Activated naive CD8-positive, alpha-beta T cell treated with anti-CD3 and anti-CD28 coated beads for 36 hours (primary cell): ENCODE data around the gene NKX2-4. TPM values are rescaled to one million over a fixed set of nuclear protein-coding genes. Genes with fewer than 3 reads are reported as not detected.
"Not testable (repeated sequence)": the region's sequence is repeated elsewhere in the genome, so short reads cannot be mapped to it uniquely, and the experiment has no call there.

Source experiments
- DNase-seq: peaks from one replicate; pipeline ENCODE4 v3.0.0; 2021
- H3K27ac Mint-ChIP-seq: one replicate; pipeline ENCODE4 v1.8.0; 2022; ENCODE audit warnings: mild to moderate bottlenecking, moderate library complexity, mixed read lengths
- H3K27me3 Mint-ChIP-seq: one replicate; pipeline ENCODE4 v1.8.0; 2022; ENCODE audit warnings: mild to moderate bottlenecking, mixed read lengths
- H3K36me3 Mint-ChIP-seq: one replicate; pipeline ENCODE4 v1.8.0; 2021; ENCODE audit warnings: mild to moderate bottlenecking, mixed read lengths
- H3K4me1 Mint-ChIP-seq: one replicate; pipeline ENCODE4 v1.8.0; 2021; ENCODE audit warnings: mixed read lengths
- H3K4me3 Mint-ChIP-seq: one replicate; pipeline ENCODE4 v1.8.0; 2022; ENCODE audit warnings: mild to moderate bottlenecking, moderate library complexity, mixed read lengths
- H3K9me3 Mint-ChIP-seq: one replicate; pipeline ENCODE4 v1.8.0; 2022; ENCODE audit warnings: mixed read lengths
- total RNA-seq, 2 experiments: library from RNA; stranded (reverse); gene quantifications; one replicate each; pipeline ENCODE4 v1.2.3, GENCODE V29; 2021

The NKX2-4 gene
- total RNA-seq, 2 experiments from 2014 or later: not detected

DNA sequence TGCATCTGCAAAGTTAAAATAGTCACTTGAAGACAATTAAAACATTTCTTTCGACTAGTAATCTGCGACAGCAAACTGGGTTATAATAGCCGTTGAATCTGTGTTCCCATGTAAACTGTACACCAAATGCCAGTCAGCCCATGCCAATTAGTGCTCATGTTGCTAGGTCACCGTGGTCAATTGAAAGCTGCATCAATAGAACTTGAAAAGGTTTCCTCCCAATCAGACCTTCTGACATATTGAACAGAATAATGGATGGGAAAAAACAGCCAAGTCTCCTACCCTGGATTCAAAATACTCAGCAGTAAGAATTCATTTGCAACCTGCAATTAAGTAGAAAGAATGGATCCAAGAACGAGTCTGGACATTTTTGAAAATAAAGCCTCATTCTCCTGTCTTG lies 11.2 kb downstream of the NKX2-4 start:
- Mint-ChIP-seq H3K4me1 (no peaks in the 10 kb centered on the region), H3K9me3 (no peaks in the 10 kb centered on the region), H3K36me3 (peaks cover 26% of the 10 kb centered on the region), H3K27me3 (peaks cover 4% of the 10 kb centered on the region), H3K27ac (no peak overlapping the region), H3K4me3 (no peak overlapping the region)
- no peak for DNase-seq

DNA sequence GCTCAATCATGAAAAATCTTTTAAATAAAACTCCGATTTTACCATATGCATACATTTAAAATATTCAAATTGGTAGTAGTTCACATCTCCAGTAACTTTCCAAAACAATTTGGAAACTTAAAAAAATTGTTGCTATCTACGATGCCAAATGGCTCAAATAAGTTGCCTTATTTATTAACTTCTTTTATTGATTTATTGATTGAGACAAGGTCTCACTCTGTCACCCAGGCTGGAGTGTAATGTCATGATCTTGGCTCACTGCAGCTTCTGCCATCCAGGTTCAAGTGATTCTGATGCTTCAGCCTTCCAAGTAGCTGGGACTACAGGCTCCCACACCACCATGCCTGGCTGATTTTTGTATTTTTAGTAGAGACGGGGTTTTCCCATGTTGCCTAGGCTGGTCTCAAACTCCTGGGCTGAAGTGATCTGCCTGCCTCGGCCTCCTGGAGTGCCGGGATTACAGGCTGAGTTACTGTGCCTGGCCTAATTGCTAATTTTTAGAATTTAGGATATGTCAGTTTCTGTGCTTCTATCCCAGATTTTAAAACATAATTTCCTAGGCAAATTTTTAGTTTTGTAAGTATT lies 12.9 kb downstream of the NKX2-4 start:
- Mint-ChIP-seq H3K27ac (no peak overlapping the region), H3K4me3 (no peak overlapping the region), H3K27me3 (no peaks in the 10 kb centered on the region), H3K4me1 (no peaks in the 10 kb centered on the region), H3K9me3 (no peaks in the 10 kb centered on the region), H3K36me3 (peaks cover 18% of the 10 kb centered on the region)
- no peak for DNase-seq

DNA sequence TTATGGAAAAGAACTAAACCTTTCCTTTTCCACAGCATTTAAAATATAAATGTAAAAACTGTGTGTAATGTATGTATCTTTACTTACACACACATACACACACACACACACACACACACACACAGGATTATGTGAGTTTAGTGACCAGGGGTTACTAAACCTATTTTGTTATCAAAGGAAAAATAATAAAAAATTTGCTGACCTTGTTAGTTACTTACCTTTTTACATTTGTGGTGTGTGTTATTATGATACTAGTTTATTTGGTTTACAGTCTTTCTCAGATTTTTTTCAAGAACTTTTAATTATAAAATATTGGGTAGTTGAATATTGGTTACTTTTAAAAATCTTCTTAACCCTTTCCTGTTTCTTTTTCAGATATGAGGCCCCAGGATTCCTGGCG lies 15.7 kb downstream of the NKX2-4 start:
- H3K9me3 Mint-ChIP-seq: no peaks in the 10 kb centered on the region
- no peak for DNase-seq
- no peaks in the 10 kb centered on the region for H3K27me3 Mint-ChIP-seq
- peaks cover 5% of the 10 kb centered on the region for H3K4me1 Mint-ChIP-seq
- H3K4me3 Mint-ChIP-seq: no peak overlapping the region
- peaks cover 19% of the 10 kb centered on the region for H3K36me3 Mint-ChIP-seq
- no peak overlapping the region for H3K27ac Mint-ChIP-seq

- H3K4me1 Mint-ChIP-seq: peaks cover 5% of the 10 kb centered on the region
- peaks cover 21% of the 10 kb centered on the region for H3K36me3 Mint-ChIP-seq
- no peak overlapping the region for H3K4me3 Mint-ChIP-seq
- H3K27ac Mint-ChIP-seq: no peak overlapping the region
- H3K27me3 Mint-ChIP-seq: no peaks in the 10 kb centered on the region
- H3K9me3 Mint-ChIP-seq: no peaks in the 10 kb centered on the region
- DNase-seq: no peak
Observed at GRCh38 chr20:21380711-21381110, 16.6 kb downstream of the NKX2-4 start.

- peaks cover 6% of the 10 kb centered on the region for H3K4me1 Mint-ChIP-seq
- no peaks in the 10 kb centered on the region for H3K9me3 Mint-ChIP-seq
- H3K4me3 Mint-ChIP-seq: no peak overlapping the region
- H3K27me3 Mint-ChIP-seq: no peaks in the 10 kb centered on the region
- no peak overlapping the region for H3K27ac Mint-ChIP-seq
- no peak for DNase-seq
- H3K36me3 Mint-ChIP-seq: peaks cover 19% of the 10 kb centered on the region
Observed at GRCh38 chr20:21378259-21378658, 19.1 kb downstream of the NKX2-4 start.

- H3K4me1 Mint-ChIP-seq: peaks cover 6% of the 10 kb centered on the region
- H3K27ac Mint-ChIP-seq: no peak overlapping the region
- H3K9me3 Mint-ChIP-seq: no peaks in the 10 kb centered on the region
- H3K27me3 Mint-ChIP-seq: no peaks in the 10 kb centered on the region
- peaks cover 21% of the 10 kb centered on the region for H3K36me3 Mint-ChIP-seq
- no peak for DNase-seq
- H3K4me3 Mint-ChIP-seq: no peak overlapping the region
Observed at GRCh38 chr20:21377701-21378100, 19.6 kb downstream of the NKX2-4 start.

GRCh38 chr20:21376626-21377025 lies 20.7 kb downstream of the NKX2-4 start:
- Mint-ChIP-seq H3K9me3 (no peaks in the 10 kb centered on the region), H3K27me3 (no peaks in the 10 kb centered on the region), H3K4me3 (no peak overlapping the region), H3K36me3 (peaks cover 24% of the 10 kb centered on the region), H3K4me1 (peaks cover 6% of the 10 kb centered on the region), H3K27ac (no peak overlapping the region)
- no peak for DNase-seq

GRCh38 chr20:21373436-21373835 lies 23.9 kb downstream of the NKX2-4 start:
- H3K4me3 Mint-ChIP-seq: no peak overlapping the region
- DNase-seq: no peak
- no peaks in the 10 kb centered on the region for H3K27me3 Mint-ChIP-seq
- H3K36me3 Mint-ChIP-seq: peaks cover 34% of the 10 kb centered on the region
- no peak overlapping the region for H3K27ac Mint-ChIP-seq
- no peaks in the 10 kb centered on the region for H3K9me3 Mint-ChIP-seq
- H3K4me1 Mint-ChIP-seq: peaks cover 7% of the 10 kb centered on the region

DNA sequence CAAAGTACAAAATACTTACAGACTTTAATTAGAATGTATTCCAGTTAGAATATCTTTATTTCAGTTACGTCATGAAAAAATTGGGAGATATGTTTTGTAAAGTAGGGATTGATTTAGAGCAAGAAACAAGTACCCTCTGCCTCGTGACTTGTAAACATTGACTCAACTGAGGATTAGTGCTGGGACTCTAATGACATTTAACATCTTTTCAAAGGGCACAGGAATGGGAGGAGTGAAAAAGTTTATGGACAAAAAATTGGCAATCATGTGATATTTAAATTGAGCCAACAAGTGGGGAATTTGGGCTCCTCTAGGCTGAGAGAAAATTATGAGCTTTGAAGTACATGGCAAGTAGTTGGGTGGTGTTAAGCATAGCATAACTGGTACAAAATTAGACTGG lies 25.3 kb downstream of the NKX2-4 start:
- Mint-ChIP-seq H3K4me3 (no peak overlapping the region), H3K36me3 (peaks cover 27% of the 10 kb centered on the region), H3K4me1 (peaks cover 3% of the 10 kb centered on the region), H3K27ac (no peak overlapping the region), H3K27me3 (no peaks in the 10 kb centered on the region), H3K9me3 (no peaks in the 10 kb centered on the region)
- DNase-seq: no peak

DNA sequence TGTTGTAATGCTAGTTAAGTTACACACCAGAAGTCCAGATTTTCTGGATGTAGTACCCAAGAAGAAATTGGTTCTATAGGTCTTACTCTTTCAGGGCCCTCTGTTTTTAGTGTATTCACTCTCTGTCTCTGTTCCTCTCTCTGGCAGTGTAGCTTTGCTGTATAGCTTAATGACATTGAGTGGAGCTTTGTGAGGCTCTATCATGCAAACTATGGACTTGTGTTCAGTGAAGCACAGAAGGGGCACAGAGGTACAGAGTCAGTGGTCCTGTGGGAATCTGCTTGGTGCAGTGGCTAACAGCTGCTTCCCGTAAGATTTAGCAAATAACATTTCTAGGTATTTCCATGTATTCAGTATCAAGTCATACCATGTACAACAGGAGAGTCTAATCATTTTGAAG lies 26.1 kb downstream of the NKX2-4 start:
- H3K36me3 Mint-ChIP-seq: peaks cover 27% of the 10 kb centered on the region
- H3K27ac Mint-ChIP-seq: no peak overlapping the region
- no peak for DNase-seq
- no peaks in the 10 kb centered on the region for H3K9me3 Mint-ChIP-seq
- no peak overlapping the region for H3K4me3 Mint-ChIP-seq
- H3K4me1 Mint-ChIP-seq: peaks cover 3% of the 10 kb centered on the region
- H3K27me3 Mint-ChIP-seq: no peaks in the 10 kb centered on the region

GRCh38 chr20:21368791-21369190 lies 28.5 kb downstream of the NKX2-4 start:
- H3K4me3 Mint-ChIP-seq: no peak overlapping the region
- no peaks in the 10 kb centered on the region for H3K9me3 Mint-ChIP-seq
- H3K27me3 Mint-ChIP-seq: no peaks in the 10 kb centered on the region
- H3K36me3 Mint-ChIP-seq: peaks cover 27% of the 10 kb centered on the region
- DNase-seq: no peak
- peaks cover 3% of the 10 kb centered on the region for H3K4me1 Mint-ChIP-seq
- H3K27ac Mint-ChIP-seq: no peak overlapping the region

GRCh38 chr20:21366273-21366672 lies 31.1 kb downstream of the NKX2-4 start:
- DNase-seq, H3K4me3 Mint-ChIP-seq, H3K4me1 Mint-ChIP-seq, H3K9me3 Mint-ChIP-seq, H3K27ac Mint-ChIP-seq, H3K27me3 Mint-ChIP-seq: not testable (repeated sequence)
- H3K36me3 Mint-ChIP-seq: peaks cover 30% of the 10 kb centered on the region

DNA sequence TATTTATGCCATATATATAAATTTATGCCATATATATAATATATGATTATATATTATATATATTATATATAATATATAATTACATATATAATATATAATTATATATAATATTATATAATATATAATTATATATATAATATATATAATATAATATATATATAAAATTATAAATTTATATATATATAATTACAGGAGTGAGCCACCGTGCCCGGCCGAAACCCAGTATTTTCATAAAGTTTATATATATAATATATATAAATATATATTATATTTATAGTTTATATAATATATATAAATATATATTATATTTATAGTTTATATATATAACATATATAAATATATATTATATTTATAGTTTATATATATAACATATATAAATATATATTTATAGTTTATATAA lies 31.6 kb downstream of the NKX2-4 start:
- no peak for DNase-seq
- no peak overlapping the region for H3K27ac Mint-ChIP-seq
- peaks cover 8% of the 10 kb centered on the region for H3K4me1 Mint-ChIP-seq
- H3K4me3 Mint-ChIP-seq: no peak overlapping the region
- H3K27me3 Mint-ChIP-seq: no peaks in the 10 kb centered on the region
- H3K36me3 Mint-ChIP-seq: peaks cover 29% of the 10 kb centered on the region
- H3K9me3 Mint-ChIP-seq: no peaks in the 10 kb centered on the region

DNA sequence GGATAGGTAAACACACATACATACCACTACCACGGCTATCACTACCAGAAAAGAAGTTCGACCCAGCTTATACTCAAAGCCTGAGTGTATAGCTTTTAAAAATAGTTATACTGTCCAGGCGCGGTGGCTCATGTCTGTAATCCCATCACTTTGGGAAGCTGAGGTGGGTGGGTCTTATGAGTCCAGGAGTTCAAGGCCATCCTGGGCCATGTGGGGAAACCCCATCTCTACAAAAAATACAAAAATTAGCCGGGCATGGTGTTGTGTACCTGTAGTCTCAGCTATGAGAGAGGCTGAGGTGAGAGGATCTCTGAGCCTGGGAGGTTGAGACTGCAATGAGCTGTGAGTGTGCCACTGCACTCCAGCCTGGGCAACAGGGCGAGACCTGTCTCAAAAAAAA lies 32.9 kb downstream of the NKX2-4 start:
- peaks cover 32% of the 10 kb centered on the region for H3K36me3 Mint-ChIP-seq
- H3K4me1 Mint-ChIP-seq: peaks cover 15% of the 10 kb centered on the region
- H3K27me3 Mint-ChIP-seq: no peaks in the 10 kb centered on the region

DNA sequence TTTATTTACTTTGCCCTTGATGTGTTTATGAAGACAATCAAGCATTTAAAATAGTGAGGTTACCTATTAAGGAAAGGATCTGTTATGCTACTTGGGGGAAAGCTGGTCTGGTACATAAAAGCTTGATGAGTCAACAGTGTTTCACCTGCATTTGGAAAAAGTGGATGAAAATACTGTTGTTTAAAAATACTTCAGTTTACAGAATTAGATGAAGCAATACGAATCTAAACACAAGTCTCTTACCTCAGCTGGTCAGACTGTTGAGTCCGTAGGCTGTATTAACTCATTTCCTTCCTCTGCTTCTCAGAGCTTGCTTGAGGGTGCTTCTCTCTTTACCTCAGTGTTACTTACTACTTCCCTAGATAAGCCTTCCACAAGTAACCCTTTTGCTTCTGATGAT lies 36.1 kb downstream of the NKX2-4 start:
- Mint-ChIP-seq H3K27ac (no peak overlapping the region), H3K36me3 (peaks cover 27% of the 10 kb centered on the region)

More for the DNA sequence above, 32.9 kb downstream of the NKX2-4 start:
- Mint-ChIP-seq H3K27ac (no peak overlapping the region), H3K9me3 (no peaks in the 10 kb centered on the region), H3K4me3 (no peak overlapping the region)
- no peak for DNase-seq

DNA sequence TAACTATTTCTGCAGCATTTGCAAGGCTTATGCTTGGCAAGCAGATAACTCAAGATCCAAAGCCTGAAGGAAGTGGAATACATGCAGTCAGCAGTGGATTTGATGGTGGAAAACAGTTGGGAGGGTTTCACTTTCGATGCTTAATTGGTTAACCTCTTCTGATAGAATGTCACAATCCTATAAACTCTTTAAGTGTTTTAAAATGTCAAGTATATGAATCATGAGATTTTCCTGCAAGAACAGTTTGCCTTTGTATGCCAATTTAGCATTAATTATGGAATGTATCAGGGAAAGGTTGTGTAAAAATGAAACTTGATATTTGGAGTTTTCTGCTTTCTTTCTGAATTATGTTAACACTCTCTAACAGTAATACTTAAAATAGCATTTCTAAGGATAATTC lies 36.6 kb downstream of the NKX2-4 start:
- Mint-ChIP-seq H3K4me3 (no peak overlapping the region), H3K9me3 (no peaks in the 10 kb centered on the region), H3K27me3 (no peaks in the 10 kb centered on the region), H3K4me1 (peaks cover 15% of the 10 kb centered on the region), H3K36me3 (peaks cover 25% of the 10 kb centered on the region), H3K27ac (no peak overlapping the region)
- DNase-seq: no peak

More for the DNA sequence above, 36.1 kb downstream of the NKX2-4 start:
- H3K9me3 Mint-ChIP-seq: no peaks in the 10 kb centered on the region
- peaks cover 15% of the 10 kb centered on the region for H3K4me1 Mint-ChIP-seq
- no peak overlapping the region for H3K4me3 Mint-ChIP-seq
- no peak for DNase-seq
- no peaks in the 10 kb centered on the region for H3K27me3 Mint-ChIP-seq
